Liver (tissue), 9 donors: Measurements from ENCODE around the gene SPATA1. TPM values are rescaled to one million over a fixed set of nuclear protein-coding genes. Genes with fewer than 3 reads are reported as not detected.

Source experiments
- DNase-seq: peaks from one replicate; pipeline ENCODE4 v3.0.0-alpha.2; 2017; ENCODE audit warnings: low spot score
- H3K27ac ChIP-seq, 2 donors: one replicate each; pipeline ENCODE4 v1.7.0; 2013; ENCODE audit warnings: inconsistent platforms in 2 of 2, low read length in 2 of 2, control low read depth in 1 of 2, low read depth in 1 of 2, mild to moderate bottlenecking in 1 of 2
- H3K27me3 ChIP-seq, 4 donors: one replicate each; pipeline versions ENCODE4 v1.6.1 to v1.7.0; 2013; ENCODE audit warnings: low read length in 3 of 4, inconsistent platforms in 1 of 4, mild to moderate bottlenecking in 1 of 4, moderate library complexity in 1 of 4; ENCODE audit not compliant: control insufficient read depth in 4 of 4, insufficient read depth in 4 of 4
- H3K36me3 ChIP-seq, 4 donors: one replicate each; pipeline versions ENCODE4 v1.6.1 to v1.7.0; 2013; ENCODE audit warnings: low read length in 3 of 4, mild to moderate bottlenecking in 3 of 4, low read depth in 1 of 4, moderate library complexity in 1 of 4; ENCODE audit not compliant: control insufficient read depth in 4 of 4, insufficient read depth in 3 of 4
- H3K4me1 ChIP-seq, 4 donors: one replicate each; pipeline versions ENCODE4 v1.6.1 to v1.7.0; 2013; ENCODE audit warnings: low read length in 3 of 4, mild to moderate bottlenecking in 3 of 4, moderate library complexity in 1 of 4; ENCODE audit not compliant: control insufficient read depth in 4 of 4, insufficient read depth in 4 of 4
- H3K4me3 ChIP-seq, 3 donors: one replicate each; pipeline versions ENCODE4 v1.6.1 to v1.7.0; 2013; ENCODE audit warnings: low read length in 3 of 3, control low read depth in 1 of 3, low read depth in 1 of 3, mild to moderate bottlenecking in 1 of 3
- H3K9ac ChIP-seq, 2 donors: one replicate each; pipeline ENCODE4 v1.7.0; 2013; ENCODE audit warnings: low read length in 2 of 2, mild to moderate bottlenecking in 2 of 2, moderate library complexity in 2 of 2, control low read depth in 1 of 2, low read depth in 1 of 2
- H3K9me3 ChIP-seq, 4 donors: one replicate each; pipeline versions ENCODE4 v1.6.1 to v1.7.0; 2013; ENCODE audit warnings: low read length in 3 of 4; ENCODE audit not compliant: control insufficient read depth in 4 of 4
- EGR1 ChIP-seq, 2 donors: IDR thresholded peaks; 2 replicates each; pipeline ENCODE4 v1.6.1; 2016 to 2018; ENCODE audit warnings: antibody characterized with exemption in 2 of 2, low read depth in 2 of 2
- FOXA1 ChIP-seq: IDR thresholded peaks from 2 replicates; pipeline ENCODE4 v1.6.1; 2016; ENCODE audit warnings: antibody characterized with exemption
- FOXA2 ChIP-seq: IDR thresholded peaks from 2 replicates; pipeline ENCODE4 v1.6.1; 2016; ENCODE audit warnings: antibody characterized with exemption
- GABPA ChIP-seq, 2 donors: IDR thresholded peaks in 1 of 2; conservative IDR thresholded peaks in 1 of 2; 2 replicates each; pipeline ENCODE4 v1.6.1; 2016; ENCODE audit warnings: antibody characterized with exemption in 2 of 2, mild to moderate bottlenecking in 1 of 2, moderate library complexity in 1 of 2
- HNF4A ChIP-seq, 2 donors: conservative IDR thresholded peaks; 2 replicates each; pipeline ENCODE4 v1.6.1; 2016; ENCODE audit warnings: antibody characterized with exemption in 2 of 2, mild to moderate bottlenecking in 2 of 2
- HNF4G ChIP-seq: IDR thresholded peaks from 2 replicates; pipeline ENCODE4 v1.6.1; 2016; ENCODE audit warnings: antibody characterized with exemption
- JUND ChIP-seq, 2 donors: IDR thresholded peaks; 2 replicates each; pipeline ENCODE4 v1.6.1; 2016; ENCODE audit warnings: antibody characterized with exemption in 2 of 2
- NR2F2 ChIP-seq: IDR thresholded peaks from 2 replicates; pipeline ENCODE4 v1.6.1; 2016; ENCODE audit warnings: antibody characterized with exemption
- RAD21 ChIP-seq, 2 donors: IDR thresholded peaks; 2 replicates each; pipeline ENCODE4 v1.6.1; 2016; ENCODE audit warnings: antibody characterized with exemption in 2 of 2, mild to moderate bottlenecking in 2 of 2
- RXRA ChIP-seq, 2 donors: IDR thresholded peaks; 2 replicates each; pipeline ENCODE4 v1.6.1; 2017 to 2018; ENCODE audit warnings: antibody characterized with exemption in 2 of 2, mild to moderate bottlenecking in 1 of 2
- SP1 ChIP-seq: IDR thresholded peaks from 2 replicates; pipeline ENCODE4 v1.6.1; 2018; ENCODE audit warnings: antibody characterized with exemption, mild to moderate bottlenecking
- YY1 ChIP-seq: IDR thresholded peaks from 2 replicates; pipeline ENCODE4 v1.6.1; 2016; ENCODE audit warnings: antibody characterized with exemption, mild to moderate bottlenecking
- WGBS: extraction: QIAGEN DNeasy Blood & Tissue Kit; methylation state at CpG from one replicate; pipeline ENCODE4 v1.1.7; 2013; 5-methylcytosine and 5-hydroxymethylcytosine counted together
- polyA plus RNA-seq, 2 donors: library from polyadenylated mRNA; stranded (reverse) in 1 of 2; unstranded in 1 of 2; fragments of 200-250 nt in 1 of 2; fragments of >200 nt in 1 of 2; fragmentation: Nextera tagmentation in 1 of 2; extraction: Ambion mirVana in 1 of 2; gene quantifications; one replicate each; pipeline versions ENCODE4 v1.2.1 to v1.2.3, GENCODE V29; 2013 to 2015
- total RNA-seq, 2 donors: library from RNA; depleted of rRNA; stranded (reverse); fragments of >200 nt; gene quantifications; one replicate each; pipeline ENCODE4 v1.2.3, GENCODE V29; 2014
- TF ChIP-seq, protein P1 (sequence below): fragments of 150-350 bp; IDR thresholded peaks from 2 replicates; pipeline ENCODE4 v1.5.1; 2017; ENCODE audit warnings: improper control_type of control experiment, low read depth, low read length; ENCODE audit not compliant: missing input control
- TF ChIP-seq, protein P2 (sequence below): IDR thresholded peaks from 2 replicates; pipeline ENCODE4 v1.6.1; 2016; ENCODE audit warnings: antibody characterized with exemption, mild to moderate bottlenecking
- TF ChIP-seq, protein P3 (sequence below): IDR thresholded peaks from 2 replicates; pipeline ENCODE4 v1.6.1; 2016; ENCODE audit warnings: antibody characterized with exemption
- TF ChIP-seq, protein P4 (sequence below): IDR thresholded peaks from 2 replicates; pipeline ENCODE4 v1.6.1; 2016; ENCODE audit warnings: antibody characterized with exemption
- donor health status: healthy.
- donor health status: healthy.
- donor health status: healthy.
- donor health status: healthy.
- donor health status: healthy.

SPATA1 gene
- total and polyA plus RNA-seq, 4 donors, result 0.06 to 2.2 (median 0.54) TPM

DNA sequence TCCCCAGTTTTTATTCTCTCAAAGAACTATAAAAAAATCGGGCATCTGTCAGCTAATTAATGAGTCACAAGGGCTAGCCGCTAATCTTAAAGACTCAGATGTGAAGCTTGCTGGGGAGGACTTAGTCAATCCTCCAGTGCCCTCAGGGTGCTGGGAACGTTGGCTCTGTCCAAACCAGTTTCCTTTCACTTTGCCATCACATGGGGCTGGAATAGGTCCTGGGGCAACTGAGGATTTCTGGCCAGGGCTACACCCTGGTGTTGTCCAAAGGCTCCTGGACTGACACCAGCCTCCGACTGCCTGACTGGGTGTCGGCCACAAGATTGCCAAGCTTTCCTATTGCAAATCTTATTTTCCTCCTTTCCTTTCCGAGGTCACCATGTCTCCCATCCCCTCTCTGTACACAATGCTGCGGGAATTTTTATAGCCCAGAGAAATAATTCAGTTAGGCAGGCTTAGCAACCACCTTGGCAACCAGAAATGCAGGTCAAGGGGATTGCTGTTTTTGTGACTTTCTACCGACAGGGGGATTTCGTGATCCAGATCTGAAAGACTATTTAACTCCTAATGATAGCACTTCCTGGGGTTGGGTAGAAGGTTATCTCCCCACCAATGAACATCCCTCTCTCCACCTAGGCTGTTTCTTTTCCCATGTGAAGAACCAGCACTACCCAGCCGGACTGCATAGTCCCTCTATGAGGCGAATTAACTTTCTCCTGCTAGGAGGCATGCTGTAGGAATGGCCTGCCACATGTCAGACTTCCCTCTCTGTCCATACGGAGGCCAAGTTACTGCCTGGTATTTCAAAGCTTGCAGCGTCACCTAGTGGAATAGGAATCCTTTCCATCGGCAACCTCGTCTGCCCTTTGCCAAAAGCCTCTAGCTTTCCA lies 98.0 kb downstream of the SPATA1 start:
- Histone ChIP-seq H3K36me3 (peaks cover 0 to 2% (median 0%) of the 10 kb centered on the region in 4 donors), H3K27ac (peak overlapping the region in 1 of 2 donors; percentile 46), H3K9ac (no peak overlapping the region), H3K4me3 (no peak overlapping the region), H3K4me1 (no peaks in the 10 kb centered on the region), H3K9me3 (peaks cover 8 to 29% (median 15%) of the 10 kb centered on the region in 4 donors), H3K27me3 (no peaks in the 10 kb centered on the region)
- no peak for TF ChIP-seq RXRA (IDR thresholded peaks at IDR 0.05)
- TF ChIP-seq, protein P1, sequence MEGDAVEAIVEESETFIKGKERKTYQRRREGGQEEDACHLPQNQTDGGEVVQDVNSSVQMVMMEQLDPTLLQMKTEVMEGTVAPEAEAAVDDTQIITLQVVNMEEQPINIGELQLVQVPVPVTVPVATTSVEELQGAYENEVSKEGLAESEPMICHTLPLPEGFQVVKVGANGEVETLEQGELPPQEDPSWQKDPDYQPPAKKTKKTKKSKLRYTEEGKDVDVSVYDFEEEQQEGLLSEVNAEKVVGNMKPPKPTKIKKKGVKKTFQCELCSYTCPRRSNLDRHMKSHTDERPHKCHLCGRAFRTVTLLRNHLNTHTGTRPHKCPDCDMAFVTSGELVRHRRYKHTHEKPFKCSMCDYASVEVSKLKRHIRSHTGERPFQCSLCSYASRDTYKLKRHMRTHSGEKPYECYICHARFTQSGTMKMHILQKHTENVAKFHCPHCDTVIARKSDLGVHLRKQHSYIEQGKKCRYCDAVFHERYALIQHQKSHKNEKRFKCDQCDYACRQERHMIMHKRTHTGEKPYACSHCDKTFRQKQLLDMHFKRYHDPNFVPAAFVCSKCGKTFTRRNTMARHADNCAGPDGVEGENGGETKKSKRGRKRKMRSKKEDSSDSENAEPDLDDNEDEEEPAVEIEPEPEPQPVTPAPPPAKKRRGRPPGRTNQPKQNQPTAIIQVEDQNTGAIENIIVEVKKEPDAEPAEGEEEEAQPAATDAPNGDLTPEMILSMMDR, result peak; percentile 18
- TF ChIP-seq, protein P2, sequence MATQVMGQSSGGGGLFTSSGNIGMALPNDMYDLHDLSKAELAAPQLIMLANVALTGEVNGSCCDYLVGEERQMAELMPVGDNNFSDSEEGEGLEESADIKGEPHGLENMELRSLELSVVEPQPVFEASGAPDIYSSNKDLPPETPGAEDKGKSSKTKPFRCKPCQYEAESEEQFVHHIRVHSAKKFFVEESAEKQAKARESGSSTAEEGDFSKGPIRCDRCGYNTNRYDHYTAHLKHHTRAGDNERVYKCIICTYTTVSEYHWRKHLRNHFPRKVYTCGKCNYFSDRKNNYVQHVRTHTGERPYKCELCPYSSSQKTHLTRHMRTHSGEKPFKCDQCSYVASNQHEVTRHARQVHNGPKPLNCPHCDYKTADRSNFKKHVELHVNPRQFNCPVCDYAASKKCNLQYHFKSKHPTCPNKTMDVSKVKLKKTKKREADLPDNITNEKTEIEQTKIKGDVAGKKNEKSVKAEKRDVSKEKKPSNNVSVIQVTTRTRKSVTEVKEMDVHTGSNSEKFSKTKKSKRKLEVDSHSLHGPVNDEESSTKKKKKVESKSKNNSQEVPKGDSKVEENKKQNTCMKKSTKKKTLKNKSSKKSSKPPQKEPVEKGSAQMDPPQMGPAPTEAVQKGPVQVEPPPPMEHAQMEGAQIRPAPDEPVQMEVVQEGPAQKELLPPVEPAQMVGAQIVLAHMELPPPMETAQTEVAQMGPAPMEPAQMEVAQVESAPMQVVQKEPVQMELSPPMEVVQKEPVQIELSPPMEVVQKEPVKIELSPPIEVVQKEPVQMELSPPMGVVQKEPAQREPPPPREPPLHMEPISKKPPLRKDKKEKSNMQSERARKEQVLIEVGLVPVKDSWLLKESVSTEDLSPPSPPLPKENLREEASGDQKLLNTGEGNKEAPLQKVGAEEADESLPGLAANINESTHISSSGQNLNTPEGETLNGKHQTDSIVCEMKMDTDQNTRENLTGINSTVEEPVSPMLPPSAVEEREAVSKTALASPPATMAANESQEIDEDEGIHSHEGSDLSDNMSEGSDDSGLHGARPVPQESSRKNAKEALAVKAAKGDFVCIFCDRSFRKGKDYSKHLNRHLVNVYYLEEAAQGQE, result peak; percentile 26
- peak; percentile 54 to 60 for TF ChIP-seq RAD21 (IDR thresholded peaks at IDR 0.05)
- WGBS, result 68% methylated on average over 15 of the region's 15 CpGs
- DNase-seq, result no peak

DNA sequence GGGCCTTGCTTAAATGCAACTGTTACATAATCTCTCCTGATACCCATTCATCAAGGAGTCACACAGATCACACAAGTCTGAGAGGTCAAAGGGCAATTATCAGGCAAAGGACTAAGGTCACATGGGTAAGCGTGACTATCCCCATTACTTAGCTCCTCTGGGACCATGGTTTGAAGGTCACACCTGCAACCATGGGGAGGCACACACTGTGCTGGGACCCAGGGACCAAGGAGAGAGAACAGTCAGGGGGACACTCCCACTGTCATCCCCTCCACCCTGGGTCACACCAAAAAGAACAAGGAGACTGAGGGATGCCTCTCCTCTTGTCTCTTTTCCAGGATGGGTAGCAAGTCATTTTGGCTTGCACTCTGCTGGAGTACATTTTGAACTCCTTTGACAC lies 99.0 kb downstream of the SPATA1 start:
- Histone ChIP-seq H3K36me3 (peaks cover 0 to 2% (median 0%) of the 10 kb centered on the region in 4 donors), H3K27ac (no peak overlapping the region), H3K4me1 (no peaks in the 10 kb centered on the region), H3K4me3 (peak overlapping the region in 2 of 3 donors; percentile 28 to 33), H3K9me3 (peaks cover 8 to 29% (median 15%) of the 10 kb centered on the region in 4 donors), H3K27me3 (no peaks in the 10 kb centered on the region), H3K9ac (no peak overlapping the region)
- 89% methylated on average over 1 of the region's 1 CpG for WGBS
- DNase-seq, result no peak
- TF ChIP-seq RAD21 (IDR thresholded peaks at IDR 0.05) (no peak), FOXA1 (no peak)
- TF ChIP-seq, protein P3, sequence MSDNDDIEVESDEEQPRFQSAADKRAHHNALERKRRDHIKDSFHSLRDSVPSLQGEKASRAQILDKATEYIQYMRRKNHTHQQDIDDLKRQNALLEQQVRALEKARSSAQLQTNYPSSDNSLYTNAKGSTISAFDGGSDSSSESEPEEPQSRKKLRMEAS, result no peak

DNA sequence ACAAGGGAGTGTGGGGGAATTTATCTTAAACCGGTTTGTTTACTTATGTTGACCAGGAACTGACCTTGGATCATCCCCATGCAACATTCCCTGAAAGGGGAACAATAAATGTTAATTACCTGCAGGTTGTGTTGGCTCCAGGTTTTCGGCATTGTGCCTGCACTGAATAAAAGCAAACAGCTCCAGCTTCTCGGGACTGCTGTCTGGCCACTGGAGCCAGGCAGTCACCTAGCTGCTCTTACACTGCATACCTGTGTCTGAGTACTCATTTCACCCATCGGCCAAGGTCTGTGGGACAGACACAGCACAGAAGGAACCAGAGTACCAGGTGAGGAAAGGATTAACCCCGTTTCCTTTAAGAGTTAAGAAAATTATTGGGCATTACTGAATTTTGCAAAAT lies 100.8 kb downstream of the SPATA1 start:
- Histone ChIP-seq H3K9ac (no peak overlapping the region), H3K27me3 (no peaks in the 10 kb centered on the region), H3K9me3 (peaks cover 8 to 29% (median 15%) of the 10 kb centered on the region in 4 donors), H3K4me1 (no peaks in the 10 kb centered on the region), H3K4me3 (no peak overlapping the region), H3K27ac (no peak overlapping the region), H3K36me3 (peaks cover 0 to 2% (median 0%) of the 10 kb centered on the region in 4 donors)
- no peak for DNase-seq
- 75% methylated on average over 5 of the region's 5 CpGs for WGBS
- no peak for TF ChIP-seq NR2F2
- TF ChIP-seq, protein P3, result no peak
- no peak for TF ChIP-seq YY1
- TF ChIP-seq RAD21 (IDR thresholded peaks at IDR 0.05), result no peak
- no peak for TF ChIP-seq HNF4A (conservative IDR thresholded peaks at IDR 0.05)
- TF ChIP-seq HNF4G, result no peak
- TF ChIP-seq GABPA (IDR thresholded peaks at IDR 0.05 in 1 of 2, conservative IDR thresholded peaks at IDR 0.05 in 1 of 2), result no peak
- TF ChIP-seq RXRA (IDR thresholded peaks at IDR 0.05), result no peak
- TF ChIP-seq, protein P4, sequence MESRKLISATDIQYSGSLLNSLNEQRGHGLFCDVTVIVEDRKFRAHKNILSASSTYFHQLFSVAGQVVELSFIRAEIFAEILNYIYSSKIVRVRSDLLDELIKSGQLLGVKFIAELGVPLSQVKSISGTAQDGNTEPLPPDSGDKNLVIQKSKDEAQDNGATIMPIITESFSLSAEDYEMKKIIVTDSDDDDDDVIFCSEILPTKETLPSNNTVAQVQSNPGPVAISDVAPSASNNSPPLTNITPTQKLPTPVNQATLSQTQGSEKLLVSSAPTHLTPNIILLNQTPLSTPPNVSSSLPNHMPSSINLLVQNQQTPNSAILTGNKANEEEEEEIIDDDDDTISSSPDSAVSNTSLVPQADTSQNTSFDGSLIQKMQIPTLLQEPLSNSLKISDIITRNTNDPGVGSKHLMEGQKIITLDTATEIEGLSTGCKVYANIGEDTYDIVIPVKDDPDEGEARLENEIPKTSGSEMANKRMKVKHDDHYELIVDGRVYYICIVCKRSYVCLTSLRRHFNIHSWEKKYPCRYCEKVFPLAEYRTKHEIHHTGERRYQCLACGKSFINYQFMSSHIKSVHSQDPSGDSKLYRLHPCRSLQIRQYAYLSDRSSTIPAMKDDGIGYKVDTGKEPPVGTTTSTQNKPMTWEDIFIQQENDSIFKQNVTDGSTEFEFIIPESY, result no peak
- no peak for TF ChIP-seq JUND (IDR thresholded peaks at IDR 0.05)
- TF ChIP-seq FOXA2, result no peak
- TF ChIP-seq, protein P1, result no peak
- TF ChIP-seq SP1, result no peak
- TF ChIP-seq EGR1 (IDR thresholded peaks at IDR 0.05; ENCODE audit: low read depth in 2 of 2), result no peak
